ENCODE results near the gene SPATA18. TPM values are rescaled to one million over a fixed set of nuclear protein-coding genes. Genes with fewer than 3 reads are reported as not detected.

Gene SPATA18
- total and polyA plus RNA-seq, 9 of the 15 experiments (the other 6 are each of a cell fraction or from before 2014, with no cell fraction given), result 0.09 TPM; not detected in 8

DNA sequence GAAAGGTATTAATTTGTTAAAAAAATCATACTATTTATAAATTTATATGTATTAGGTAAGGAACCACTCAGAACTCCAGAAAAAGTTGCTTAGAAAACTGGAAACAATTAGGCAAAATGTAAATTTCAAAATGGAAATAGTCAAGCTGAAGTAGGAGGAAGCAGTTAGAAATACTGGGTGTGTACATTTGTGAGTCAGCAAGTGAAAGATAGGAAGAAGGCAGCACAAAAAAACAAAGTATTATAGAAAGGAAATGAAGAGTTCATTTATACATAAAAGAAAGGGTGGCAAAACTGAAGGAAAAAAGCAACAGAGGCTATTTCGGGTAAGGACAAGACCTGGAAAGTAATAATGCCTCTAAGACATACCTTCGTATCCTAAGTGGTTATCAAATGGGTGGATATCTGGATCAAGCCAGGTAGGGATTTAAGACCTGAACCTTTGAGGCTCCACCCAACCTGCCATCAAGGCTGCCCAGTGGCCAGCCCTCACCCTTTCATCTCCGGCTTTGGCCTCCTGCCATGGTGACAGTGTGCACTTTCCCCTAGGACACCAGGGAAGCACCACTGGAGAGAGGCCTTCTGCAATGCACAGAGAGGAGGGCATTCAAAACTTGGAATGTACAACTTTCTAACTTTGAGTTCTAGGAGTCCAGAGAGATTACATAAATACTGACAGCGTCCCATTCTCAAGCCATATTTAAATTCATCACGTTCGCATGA lies 31.0 kb upstream of the SPATA18 start, which contains the start of gene LRRC66:
TSS of gene LRRC66 (minus strand) at position 428 of the 722 bp plus-strand sequence. CDS start 2,750 bp downstream, outside the sequence.
- FAIRE-seq, result no peak
- Histone ChIP-seq H2AFZ (ENCODE audit: low read depth, low read length) (no peak within 1 kb of the TSS), H3K4me1 (replicated peaks in 1 of 2; ENCODE audit: control insufficient read depth in 2 of 2, insufficient read depth in 2 of 2, low read length in 2 of 2) (no peaks in the 10 kb centered on the region; a peak in 1 of 5 replicates), H3K9ac (ENCODE audit: insufficient read depth in 1 of 2, low read depth in 2 of 2, low read length in 2 of 2) (no peak within 1 kb of the TSS), H3K9me1 (ENCODE audit: control insufficient read depth, insufficient read depth, low read length) (no peaks in the 10 kb centered on the region), H3K27ac (ENCODE audit: extremely low read depth, low read depth, low read length) (no peak within 1 kb of the TSS), H3K36me3 (ENCODE audit: control insufficient read depth, insufficient read depth, low read length) (no peaks in the 10 kb centered on the region), H3K4me3 (no peak within 1 kb of the TSS), H3K79me2 (ENCODE audit: control insufficient read depth, insufficient read depth, low read length) (no peaks in the 10 kb centered on the region), H3K4me2 (ENCODE audit: insufficient read depth, low read length) (no peak within 1 kb of the TSS), H3K27me3 (ENCODE audit: control insufficient read depth in 2 of 2, insufficient read depth in 2 of 2, low read length in 2 of 2) (no peaks in the 10 kb centered on the region), H3K9me3 (replicated peaks; ENCODE audit: control insufficient read depth, insufficient read depth, low read depth, low read length) (no peaks in the 10 kb centered on the region), H4K20me1 (replicated peaks; ENCODE audit: control insufficient read depth, insufficient read depth, low read length) (no peaks in the 10 kb centered on the region)
- ChIA-PET CTCF (ENCODE audit: low intra/inter-chr PET ratio) (interaction anchor here (1.8 kb wide), 1 partner anchor 189 kb away, joined by 5 read pairs; no protein-coding TSS in a partner anchor), POLR2A (no interaction called here)
- BruUV-seq (replicated peaks), result no TSS peak
- intact Hi-C loops (cut with micrococcal nuclease) (no loop called here), in situ Hi-C loops (cut with MboI) (no loop called here)
- 1% methylated on average over 6 of the region's 6 CpGs for WGBS (ENCODE audit: insufficient coverage, low coverage, missing lambda C conversion rate)
- no peak for DNase-seq (ENCODE audit: extremely low read depth in 1 of 4, low spot score in 3 of 4)
- ATAC-seq, result no peak
- TF ChIP-seq RAD21 (CRISPR knock-in tag; conservative IDR thresholded peaks at IDR 0.05 in 1 of 2, IDR thresholded peaks at IDR 0.05 in 1 of 2), result no peak
- TF ChIP-seq, protein P1, sequence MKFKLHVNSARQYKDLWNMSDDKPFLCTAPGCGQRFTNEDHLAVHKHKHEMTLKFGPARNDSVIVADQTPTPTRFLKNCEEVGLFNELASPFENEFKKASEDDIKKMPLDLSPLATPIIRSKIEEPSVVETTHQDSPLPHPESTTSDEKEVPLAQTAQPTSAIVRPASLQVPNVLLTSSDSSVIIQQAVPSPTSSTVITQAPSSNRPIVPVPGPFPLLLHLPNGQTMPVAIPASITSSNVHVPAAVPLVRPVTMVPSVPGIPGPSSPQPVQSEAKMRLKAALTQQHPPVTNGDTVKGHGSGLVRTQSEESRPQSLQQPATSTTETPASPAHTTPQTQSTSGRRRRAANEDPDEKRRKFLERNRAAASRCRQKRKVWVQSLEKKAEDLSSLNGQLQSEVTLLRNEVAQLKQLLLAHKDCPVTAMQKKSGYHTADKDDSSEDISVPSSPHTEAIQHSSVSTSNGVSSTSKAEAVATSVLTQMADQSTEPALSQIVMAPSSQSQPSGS (CRISPR knock-in tag; IDR thresholded peaks at IDR 0.05), result no peak
- no peak for TF ChIP-seq POLR2AphosphoS5 (IDR thresholded peaks at IDR 0.05; ENCODE audit: control insufficient read depth, insufficient read depth, low read depth, low read length)
- TF ChIP-seq HIVEP1 (CRISPR knock-in tag; IDR thresholded peaks at IDR 0.05), result no peak
- TF ChIP-seq HOXB6 (CRISPR knock-in tag; IDR thresholded peaks at IDR 0.05; ENCODE audit: borderline replicate concordance), result no peak
- TF ChIP-seq, protein P2, sequence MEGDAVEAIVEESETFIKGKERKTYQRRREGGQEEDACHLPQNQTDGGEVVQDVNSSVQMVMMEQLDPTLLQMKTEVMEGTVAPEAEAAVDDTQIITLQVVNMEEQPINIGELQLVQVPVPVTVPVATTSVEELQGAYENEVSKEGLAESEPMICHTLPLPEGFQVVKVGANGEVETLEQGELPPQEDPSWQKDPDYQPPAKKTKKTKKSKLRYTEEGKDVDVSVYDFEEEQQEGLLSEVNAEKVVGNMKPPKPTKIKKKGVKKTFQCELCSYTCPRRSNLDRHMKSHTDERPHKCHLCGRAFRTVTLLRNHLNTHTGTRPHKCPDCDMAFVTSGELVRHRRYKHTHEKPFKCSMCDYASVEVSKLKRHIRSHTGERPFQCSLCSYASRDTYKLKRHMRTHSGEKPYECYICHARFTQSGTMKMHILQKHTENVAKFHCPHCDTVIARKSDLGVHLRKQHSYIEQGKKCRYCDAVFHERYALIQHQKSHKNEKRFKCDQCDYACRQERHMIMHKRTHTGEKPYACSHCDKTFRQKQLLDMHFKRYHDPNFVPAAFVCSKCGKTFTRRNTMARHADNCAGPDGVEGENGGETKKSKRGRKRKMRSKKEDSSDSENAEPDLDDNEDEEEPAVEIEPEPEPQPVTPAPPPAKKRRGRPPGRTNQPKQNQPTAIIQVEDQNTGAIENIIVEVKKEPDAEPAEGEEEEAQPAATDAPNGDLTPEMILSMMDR (IDR thresholded peaks at IDR 0.05 in 2 of 3, conservative IDR thresholded peaks at IDR 0.05 in 1 of 3; ENCODE audit: insufficient read depth in 2 of 3, low read depth in 1 of 3, low read length in 3 of 3), result no peak
- no peak for TF ChIP-seq SRF (CRISPR knock-in tag; IDR thresholded peaks at IDR 0.05)
- no peak for TF ChIP-seq ZNF3 (CRISPR knock-in tag; IDR thresholded peaks at IDR 0.05)
- no peak for TF ChIP-seq KAT7 (CRISPR knock-in tag; IDR thresholded peaks at IDR 0.05; ENCODE audit: borderline replicate concordance)
- no peak for TF ChIP-seq PML (IDR thresholded peaks at IDR 0.05; ENCODE audit: low read length)
- TF ChIP-seq ZNF354B (CRISPR knock-in tag; IDR thresholded peaks at IDR 0.05), result no peak
- TF ChIP-seq ZNF589 (CRISPR knock-in tag; IDR thresholded peaks at IDR 0.05; ENCODE audit: low read depth), result no peak
- no peak for TF ChIP-seq TGIF2 (CRISPR knock-in tag; IDR thresholded peaks at IDR 0.05)
- no peak for TF ChIP-seq LCOR (CRISPR knock-in tag; IDR thresholded peaks at IDR 0.05)
- TF ChIP-seq, protein P3, sequence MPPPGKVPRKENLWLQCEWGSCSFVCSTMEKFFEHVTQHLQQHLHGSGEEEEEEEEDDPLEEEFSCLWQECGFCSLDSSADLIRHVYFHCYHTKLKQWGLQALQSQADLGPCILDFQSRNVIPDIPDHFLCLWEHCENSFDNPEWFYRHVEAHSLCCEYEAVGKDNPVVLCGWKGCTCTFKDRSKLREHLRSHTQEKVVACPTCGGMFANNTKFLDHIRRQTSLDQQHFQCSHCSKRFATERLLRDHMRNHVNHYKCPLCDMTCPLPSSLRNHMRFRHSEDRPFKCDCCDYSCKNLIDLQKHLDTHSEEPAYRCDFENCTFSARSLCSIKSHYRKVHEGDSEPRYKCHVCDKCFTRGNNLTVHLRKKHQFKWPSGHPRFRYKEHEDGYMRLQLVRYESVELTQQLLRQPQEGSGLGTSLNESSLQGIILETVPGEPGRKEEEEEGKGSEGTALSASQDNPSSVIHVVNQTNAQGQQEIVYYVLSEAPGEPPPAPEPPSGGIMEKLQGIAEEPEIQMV (tag; conservative IDR thresholded peaks at IDR 0.05; ENCODE audit: low read depth), result no peak
- no peak for TF ChIP-seq NELFE (IDR thresholded peaks at IDR 0.05; ENCODE audit: insufficient read depth, insufficient read length)
- no peak for TF ChIP-seq CCAR2 (IDR thresholded peaks at IDR 0.05; ENCODE audit: low read depth, low read length)
- no peak for TF ChIP-seq ZNF253 (CRISPR knock-in tag; conservative IDR thresholded peaks at IDR 0.05)

Measured in K562 (cell line).